ENCODE data around the gene ANKRD10.

Gene ANKRD10

GRCh38 chr13:110887597-110888333, 27.1 kb downstream of the ANKRD10 start:
- in situ Hi-C loops (cut with MboI; ENCODE audit: low sequenced_read_pairs), result no loop called here

- in situ Hi-C loops (cut with MboI; ENCODE audit: low sequenced_read_pairs), result no loop called here
These were observed 27.8 kb downstream of the ANKRD10 start for GRCh38 chr13:110886870-110887596.

GRCh38 chr13:110885966-110886869, 28.7 kb downstream of the ANKRD10 start:
- in situ Hi-C loops (cut with MboI; ENCODE audit: low sequenced_read_pairs), result no loop called here

- in situ Hi-C loops (cut with MboI; ENCODE audit: low sequenced_read_pairs), result no loop called here
These were observed 29.4 kb downstream of the ANKRD10 start for GRCh38 chr13:110885516-110885915.

- in situ Hi-C loops (cut with MboI; ENCODE audit: low sequenced_read_pairs), result no loop called here
These were observed 30.4 kb downstream of the ANKRD10 start for GRCh38 chr13:110884517-110884916.

- in situ Hi-C loops (cut with MboI; ENCODE audit: low sequenced_read_pairs), result no loop called here
These were observed 31.3 kb downstream of the ANKRD10 start for GRCh38 chr13:110883542-110883941.

GRCh38 chr13:110882972-110883371, 31.9 kb downstream of the ANKRD10 start:
- in situ Hi-C loops (cut with MboI; ENCODE audit: low sequenced_read_pairs), result no loop called here

- in situ Hi-C loops (cut with MboI; ENCODE audit: low sequenced_read_pairs), result no loop called here
These were observed 32.8 kb downstream of the ANKRD10 start for GRCh38 chr13:110881839-110882627.

- in situ Hi-C loops (cut with MboI; ENCODE audit: low sequenced_read_pairs), result no loop called here
These were observed 34.2 kb downstream of the ANKRD10 start for GRCh38 chr13:110880627-110881026.

GRCh38 chr13:110879482-110879881, 35.4 kb downstream of the ANKRD10 start:
- in situ Hi-C loops (cut with MboI; ENCODE audit: low sequenced_read_pairs), result no loop called here

- in situ Hi-C loops (cut with MboI; ENCODE audit: low sequenced_read_pairs), result no loop called here
These were observed 37.1 kb downstream of the ANKRD10 start for GRCh38 chr13:110877737-110878258.

GRCh38 chr13:110876609-110877008, 38.3 kb downstream of the ANKRD10 start:
- in situ Hi-C loops (cut with MboI; ENCODE audit: low sequenced_read_pairs), result no loop called here

- in situ Hi-C loops (cut with MboI; ENCODE audit: low sequenced_read_pairs), result no loop called here
These were observed 39.6 kb downstream of the ANKRD10 start for GRCh38 chr13:110875241-110875640.

- in situ Hi-C loops (cut with MboI; ENCODE audit: low sequenced_read_pairs), result no loop called here
These were observed 40.3 kb downstream of the ANKRD10 start for GRCh38 chr13:110874508-110874960.

- in situ Hi-C loops (cut with MboI; ENCODE audit: low sequenced_read_pairs), result no loop called here
These were observed 41.0 kb downstream of the ANKRD10 start for GRCh38 chr13:110873639-110874507.

- in situ Hi-C loops (cut with MboI; ENCODE audit: low sequenced_read_pairs), result no loop called here
These were observed 41.9 kb downstream of the ANKRD10 start for GRCh38 chr13:110872768-110873638.

GRCh38 chr13:110872034-110872767, 42.7 kb downstream of the ANKRD10 start:
- in situ Hi-C loops (cut with MboI; ENCODE audit: low sequenced_read_pairs), result no loop called here
